ENCODE data around the gene PTH2. TPM values are rescaled to one million over a fixed set of nuclear protein-coding genes. Genes with fewer than 3 reads are reported as not detected.

Gene PTH2, protein sequence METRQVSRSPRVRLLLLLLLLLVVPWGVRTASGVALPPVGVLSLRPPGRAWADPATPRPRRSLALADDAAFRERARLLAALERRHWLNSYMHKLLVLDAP
- polyA plus RNA-seq, result not detected
- long read RNA-seq, donor 1, result 0 reads
- long read RNA-seq, donor 2, result 0 reads
- long read RNA-seq, donor 3, result 0 reads
- long read RNA-seq, donor 4, result 0 reads
- long read RNA-seq, donor 5, result 0 reads
- long read RNA-seq, donor 6, result 0 reads
- long read RNA-seq, donor 7, result 0 reads
- long read RNA-seq, donor 8, result 0 reads
- long read RNA-seq, donor 9, result 0 reads
- long read RNA-seq, donor 10, result 0 reads
- long read RNA-seq, donor 11, result 0 reads

DNA sequence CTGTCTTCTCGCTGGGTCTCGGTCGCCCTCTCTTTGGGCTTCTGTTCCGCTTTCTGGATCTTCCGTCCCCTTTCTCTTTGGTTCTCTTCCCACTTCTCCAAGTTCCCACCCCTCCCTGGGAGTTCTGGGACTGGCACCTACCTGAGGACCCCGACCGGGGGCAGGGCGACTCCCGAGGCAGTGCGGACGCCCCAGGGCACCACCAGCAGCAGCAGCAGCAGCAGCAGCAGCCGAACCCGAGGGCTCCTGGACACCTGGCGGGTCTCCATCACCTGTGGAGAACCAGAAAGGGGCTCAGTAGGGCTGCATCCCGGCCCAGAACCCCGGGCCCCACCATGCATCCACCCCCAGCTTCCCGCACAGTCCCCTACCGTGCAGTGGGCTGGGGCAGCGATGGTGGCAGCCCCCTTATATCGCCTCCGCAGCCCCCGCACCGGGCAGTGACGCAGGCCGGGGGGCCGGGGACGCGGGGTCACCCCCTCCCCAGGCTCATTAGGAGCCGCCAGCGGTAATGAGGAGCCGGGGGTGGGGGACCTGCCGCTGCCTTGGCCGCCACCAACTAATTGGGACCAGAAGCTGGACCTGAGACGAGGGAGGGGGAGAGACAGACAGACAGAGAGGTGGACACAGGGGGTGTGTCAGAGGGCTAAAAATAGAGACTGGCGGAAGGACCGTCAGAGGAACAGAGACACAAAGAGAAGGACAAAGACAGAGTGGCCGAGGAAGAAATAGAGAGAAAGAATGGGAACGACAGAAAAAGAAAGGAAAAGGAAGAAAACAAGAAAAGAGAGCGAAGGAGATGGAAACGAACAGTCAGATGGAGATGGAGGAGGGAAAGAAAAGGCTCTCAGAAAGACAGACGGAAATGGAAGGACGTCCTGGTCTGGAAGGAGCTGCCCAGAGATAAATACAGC lies at the start of gene PTH2:
TSS of gene PTH2 (minus strand) at position 371 of the 914 bp plus-strand sequence. CDS start at position 269, 102 bp downstream.
- Histone ChIP-seq H3K4me3 (ENCODE audit: low read length) (no peak within 1 kb of the TSS), H3K27ac (ENCODE audit: low read length) (no peak within 1 kb of the TSS), H3K4me1 (ENCODE audit: control insufficient read depth, insufficient read depth, low read length) (peaks cover 2% of the 10 kb centered on the region), H3K36me3 (ENCODE audit: control insufficient read depth, insufficient read depth, low read length) (no peaks in the 10 kb centered on the region), H3K9me3 (ENCODE audit: control insufficient read depth, low read depth, low read length) (peaks cover 13% of the 10 kb centered on the region), H3K27me3 (ENCODE audit: control insufficient read depth, insufficient read depth, low read length) (peaks cover 100% of the 10 kb centered on the region)
- 12% methylated on average over 8 of the region's 42 CpGs for WGBS (ENCODE audit: insufficient coverage, low lambda C conversion rate)
- DNase-seq, result no peak

DNA sequence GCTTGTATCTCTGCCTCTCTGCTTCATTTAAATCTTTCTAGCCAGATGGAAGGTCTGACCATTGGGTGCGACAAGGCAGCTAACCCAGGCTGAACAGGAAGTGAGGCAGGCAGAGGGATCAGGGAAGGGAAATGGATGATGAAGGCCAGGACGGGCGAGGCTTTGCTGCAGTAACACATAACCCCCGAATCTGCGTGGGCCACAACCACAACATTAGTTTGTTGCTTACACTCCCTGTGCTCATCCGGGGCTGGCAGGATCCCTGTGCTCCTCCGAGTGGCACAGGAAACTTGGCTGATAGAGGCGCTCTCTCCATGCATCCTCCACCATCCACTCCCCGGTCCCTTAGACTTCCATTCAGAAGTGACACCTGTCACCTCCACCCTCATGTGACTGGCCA lies 49.7 kb upstream of the PTH2 start:
- H3K4me1 ChIP-seq (ENCODE audit: control insufficient read depth, insufficient read depth, low read length), result peaks cover 14% of the 10 kb centered on the region
- DNase-seq, result no peak
- H3K27ac ChIP-seq (ENCODE audit: low read length), result no peak overlapping the region
- WGBS (ENCODE audit: insufficient coverage, low lambda C conversion rate), result 67% methylated on average over 1 of the region's 9 CpGs
- H3K36me3 ChIP-seq (ENCODE audit: control insufficient read depth, insufficient read depth, low read length), result peaks cover 17% of the 10 kb centered on the region
- H3K4me3 ChIP-seq (ENCODE audit: low read length), result no peak overlapping the region
- H3K27me3 ChIP-seq (ENCODE audit: control insufficient read depth, insufficient read depth, low read length), result no peaks in the 10 kb centered on the region
- no peaks in the 10 kb centered on the region for H3K9me3 ChIP-seq (ENCODE audit: control insufficient read depth, low read depth, low read length)

DNA sequence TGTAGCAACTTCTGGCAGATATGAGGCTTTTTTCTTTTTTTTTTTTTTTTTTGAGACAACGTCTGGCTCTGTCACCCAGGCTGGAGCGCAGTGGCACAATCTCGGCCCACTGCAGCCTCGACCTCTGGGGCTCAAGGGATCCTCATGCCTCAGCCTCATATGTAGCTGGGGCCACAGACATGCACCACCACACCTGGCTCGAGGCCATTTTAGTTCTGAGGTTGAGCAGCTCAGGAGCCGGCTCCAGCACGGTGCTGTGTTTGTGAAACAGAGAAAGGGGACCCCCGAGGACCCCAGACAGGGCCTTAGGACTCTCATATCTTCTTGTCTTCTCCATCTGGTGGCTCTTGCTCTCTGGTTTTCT lies 47.4 kb upstream of the PTH2 start:
- H3K4me1 ChIP-seq (ENCODE audit: control insufficient read depth, insufficient read depth, low read length), result peaks cover 14% of the 10 kb centered on the region
- H3K27ac ChIP-seq (ENCODE audit: low read length), result no peak overlapping the region
- no CpG with 5 or more reads among the region's 8 CpGs for WGBS (ENCODE audit: insufficient coverage, low lambda C conversion rate)

DNA sequence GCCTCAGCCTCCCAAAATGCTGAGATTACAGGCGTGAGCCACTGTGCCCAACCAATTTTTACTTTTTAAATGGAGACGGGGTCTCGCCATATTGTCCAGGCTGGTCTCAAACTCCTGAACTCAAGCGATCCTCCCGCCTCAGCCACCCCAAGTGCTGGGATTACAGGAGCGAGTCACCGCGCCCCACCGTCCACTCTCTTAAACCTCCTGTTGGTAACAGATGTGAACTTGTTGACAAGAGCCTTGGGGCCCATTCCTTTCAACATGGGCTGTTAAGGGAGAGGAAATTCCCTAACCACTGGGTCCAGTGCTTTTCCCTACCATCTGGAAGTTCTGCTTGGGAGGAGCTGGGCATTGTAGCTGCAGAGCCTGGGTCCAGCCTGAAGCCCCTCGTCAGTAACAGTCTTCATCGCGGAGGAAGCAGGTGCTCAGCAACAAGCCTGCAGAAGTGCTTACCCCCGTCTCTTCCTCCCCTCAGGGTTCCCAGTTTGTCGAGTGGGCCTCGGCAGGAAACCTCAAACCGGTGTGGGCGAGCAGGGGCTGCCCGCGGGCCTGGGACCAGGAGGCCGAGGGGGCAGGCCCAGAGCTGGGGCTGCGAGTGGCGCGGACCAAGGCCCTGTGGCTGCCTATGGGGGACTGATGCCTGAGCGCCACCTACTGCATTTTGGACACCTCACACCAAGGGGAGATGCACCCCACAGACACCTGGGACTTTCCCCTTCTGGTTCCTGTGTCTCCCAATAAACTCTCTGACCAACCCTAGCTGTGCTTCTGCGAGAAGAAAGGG lies 46.8 kb upstream of the PTH2 start:
- Histone ChIP-seq H3K4me1 (ENCODE audit: control insufficient read depth, insufficient read depth, low read length) (peaks cover 14% of the 10 kb centered on the region), H3K36me3 (ENCODE audit: control insufficient read depth, insufficient read depth, low read length) (peaks cover 37% of the 10 kb centered on the region), H3K27ac (ENCODE audit: low read length) (no peak overlapping the region), H3K27me3 (ENCODE audit: control insufficient read depth, insufficient read depth, low read length) (no peaks in the 10 kb centered on the region), H3K9me3 (ENCODE audit: control insufficient read depth, low read depth, low read length) (no peaks in the 10 kb centered on the region), H3K4me3 (ENCODE audit: low read length) (no peak overlapping the region)
- 83% methylated on average over 1 of the region's 25 CpGs for WGBS (ENCODE audit: insufficient coverage, low lambda C conversion rate)
- DNase-seq, result no peak

More for the DNA sequence above, 47.4 kb upstream of the PTH2 start:
- Histone ChIP-seq H3K9me3 (ENCODE audit: control insufficient read depth, low read depth, low read length) (no peaks in the 10 kb centered on the region), H3K27me3 (ENCODE audit: control insufficient read depth, insufficient read depth, low read length) (no peaks in the 10 kb centered on the region), H3K4me3 (ENCODE audit: low read length) (no peak overlapping the region), H3K36me3 (ENCODE audit: control insufficient read depth, insufficient read depth, low read length) (peaks cover 31% of the 10 kb centered on the region)
- DNase-seq, result no peak

DNA sequence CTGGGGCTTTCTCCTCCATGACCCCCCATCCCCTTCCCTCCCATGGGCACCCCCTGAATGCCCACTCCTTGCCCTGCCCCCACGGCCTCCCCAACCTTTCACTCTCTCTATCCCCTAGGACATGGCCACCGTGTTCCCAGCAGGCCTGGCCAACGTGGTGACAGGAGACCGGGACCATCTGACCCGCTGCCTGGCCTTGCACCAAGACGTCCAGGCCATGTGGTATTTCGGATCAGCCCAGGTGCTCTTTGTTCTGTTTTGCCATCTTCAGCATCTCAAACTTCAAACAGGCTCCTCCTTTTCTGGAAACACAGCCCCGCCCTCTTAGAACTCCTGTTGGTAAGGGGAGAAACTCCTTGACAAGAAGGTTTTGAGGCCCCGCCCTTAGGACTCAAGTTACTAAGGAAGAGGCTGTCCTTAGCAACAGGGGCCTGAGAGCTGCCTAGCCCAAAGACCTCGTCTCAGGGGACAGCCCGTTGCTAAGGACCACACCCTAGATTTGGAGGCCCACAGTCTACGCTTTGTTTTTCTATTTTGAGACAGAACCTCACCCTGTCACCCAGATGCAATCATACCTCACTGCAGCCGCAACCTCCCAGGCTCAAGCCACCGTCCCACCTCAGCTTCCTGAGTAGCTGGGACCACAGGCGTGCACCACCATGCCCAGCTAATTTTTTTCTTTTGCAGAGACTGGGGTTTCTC lies 45.7 kb upstream of the PTH2 start:
- H3K4me1 ChIP-seq (ENCODE audit: control insufficient read depth, insufficient read depth, low read length), result peaks cover 8% of the 10 kb centered on the region
- no peak overlapping the region for H3K4me3 ChIP-seq (ENCODE audit: low read length)
- peaks cover 48% of the 10 kb centered on the region for H3K36me3 ChIP-seq (ENCODE audit: control insufficient read depth, insufficient read depth, low read length)
- no peak overlapping the region for H3K27ac ChIP-seq (ENCODE audit: low read length)
- H3K27me3 ChIP-seq (ENCODE audit: control insufficient read depth, insufficient read depth, low read length), result no peaks in the 10 kb centered on the region
- no peaks in the 10 kb centered on the region for H3K9me3 ChIP-seq (ENCODE audit: control insufficient read depth, low read depth, low read length)
- no CpG with 5 or more reads among the region's 15 CpGs for WGBS (ENCODE audit: insufficient coverage, low lambda C conversion rate)
- DNase-seq, result peak in 1 of 2 donors; percentile 42

DNA sequence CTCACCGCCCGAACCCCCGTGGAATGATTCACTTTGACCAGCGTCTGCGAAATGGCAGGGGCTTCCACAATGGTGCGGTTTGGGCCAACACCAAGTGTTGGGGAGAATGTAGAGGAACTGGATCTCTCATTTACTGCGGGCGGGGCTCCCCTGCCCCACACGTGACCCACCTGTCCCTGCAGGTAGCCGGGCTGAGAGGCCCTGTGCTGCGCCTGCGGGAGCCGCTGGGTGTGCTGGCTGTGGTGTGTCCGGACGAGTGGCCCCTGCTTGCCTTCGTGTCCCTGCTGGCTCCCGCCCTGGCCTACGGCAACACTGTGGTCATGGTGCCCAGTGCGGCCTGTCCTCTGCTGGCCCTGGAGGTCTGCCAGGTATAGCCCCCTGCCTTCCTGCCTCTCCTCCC lies 45.0 kb upstream of the PTH2 start:
- Histone ChIP-seq H3K36me3 (ENCODE audit: control insufficient read depth, insufficient read depth, low read length) (peaks cover 50% of the 10 kb centered on the region), H3K27ac (ENCODE audit: low read length) (no peak overlapping the region), H3K9me3 (ENCODE audit: control insufficient read depth, low read depth, low read length) (no peaks in the 10 kb centered on the region), H3K27me3 (ENCODE audit: control insufficient read depth, insufficient read depth, low read length) (no peaks in the 10 kb centered on the region), H3K4me1 (ENCODE audit: control insufficient read depth, insufficient read depth, low read length) (peaks cover 3% of the 10 kb centered on the region), H3K4me3 (ENCODE audit: low read length) (no peak overlapping the region)
- DNase-seq, result no peak
- no CpG with 5 or more reads among the region's 19 CpGs for WGBS (ENCODE audit: insufficient coverage, low lambda C conversion rate)

DNA sequence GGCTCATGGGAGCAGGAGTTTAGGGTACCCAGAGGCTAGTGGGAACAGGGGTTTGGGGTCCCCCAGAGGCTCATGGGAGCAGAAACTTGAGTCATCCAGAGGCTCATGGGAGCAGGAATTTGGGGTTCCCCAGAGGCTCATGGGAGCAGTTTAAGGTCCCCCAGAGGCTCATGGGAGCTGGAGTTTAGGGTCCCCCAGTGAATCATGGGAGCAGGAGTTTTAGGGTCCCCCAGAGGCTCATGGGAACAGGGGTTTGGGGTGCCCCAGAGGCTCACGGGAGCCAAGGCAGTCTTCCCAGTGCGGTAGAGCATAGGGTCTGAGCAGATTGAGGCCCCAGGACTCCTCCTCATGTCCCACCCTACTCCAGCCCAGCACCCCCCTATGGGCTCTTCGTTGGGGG lies 42.1 kb upstream of the PTH2 start:
- Histone ChIP-seq H3K9me3 (ENCODE audit: control insufficient read depth, low read depth, low read length) (peaks cover 6% of the 10 kb centered on the region), H3K4me3 (ENCODE audit: low read length) (no peak overlapping the region), H3K27ac (ENCODE audit: low read length) (no peak overlapping the region), H3K36me3 (ENCODE audit: control insufficient read depth, insufficient read depth, low read length) (peaks cover 64% of the 10 kb centered on the region), H3K27me3 (ENCODE audit: control insufficient read depth, insufficient read depth, low read length) (no peaks in the 10 kb centered on the region), H3K4me1 (ENCODE audit: control insufficient read depth, insufficient read depth, low read length) (peaks cover 3% of the 10 kb centered on the region)
- DNase-seq, result no peak
- no CpG with 5 or more reads among the region's 3 CpGs for WGBS (ENCODE audit: insufficient coverage, low lambda C conversion rate)

DNA sequence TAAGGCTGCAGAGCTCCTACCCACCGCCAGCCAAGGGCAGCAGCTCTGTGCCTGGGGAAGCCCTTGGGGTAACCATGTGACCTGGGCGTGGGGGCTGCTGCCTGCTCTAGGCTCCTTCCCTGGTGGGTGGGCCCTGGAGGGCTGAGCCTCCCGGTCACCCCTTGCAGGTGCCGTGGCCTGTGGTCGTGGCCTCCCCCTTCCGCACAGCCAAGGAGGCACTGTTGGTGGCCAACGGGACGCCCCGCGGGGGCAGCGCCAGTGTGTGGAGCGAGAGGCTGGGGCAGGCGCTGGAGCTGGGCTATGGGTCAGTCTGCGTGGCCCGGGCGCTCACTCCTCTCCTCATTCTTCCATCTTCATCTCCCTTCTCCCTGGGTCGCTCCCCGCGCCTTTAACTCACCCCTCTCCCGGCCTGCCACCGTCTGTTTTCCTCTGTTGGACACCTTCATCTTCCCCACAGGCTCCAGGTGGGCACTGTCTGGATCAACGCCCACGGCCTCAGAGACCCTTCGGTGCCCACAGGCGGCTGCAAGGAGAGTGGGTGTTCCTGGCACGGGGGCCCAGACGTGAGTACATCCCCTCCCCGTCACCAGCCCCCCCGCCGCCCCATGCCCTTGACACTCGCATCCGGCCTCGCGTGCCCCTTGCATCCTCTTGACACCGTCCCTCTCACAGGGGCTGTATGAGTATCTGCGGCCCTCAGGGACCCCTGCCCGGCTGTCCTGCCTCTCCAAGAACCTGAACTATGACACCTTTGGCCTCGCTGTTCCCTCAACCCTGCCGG lies 40.9 kb upstream of the PTH2 start:
- DNase-seq, result no peak
- no peak overlapping the region for H3K27ac ChIP-seq (ENCODE audit: low read length)
- H3K4me1 ChIP-seq (ENCODE audit: control insufficient read depth, insufficient read depth, low read length), result peaks cover 3% of the 10 kb centered on the region
- peaks cover 6% of the 10 kb centered on the region for H3K9me3 ChIP-seq (ENCODE audit: control insufficient read depth, low read depth, low read length)
- H3K27me3 ChIP-seq (ENCODE audit: control insufficient read depth, insufficient read depth, low read length), result no peaks in the 10 kb centered on the region
- H3K36me3 ChIP-seq (ENCODE audit: control insufficient read depth, insufficient read depth, low read length), result peaks cover 67% of the 10 kb centered on the region
- no peak overlapping the region for H3K4me3 ChIP-seq (ENCODE audit: low read length)
- WGBS (ENCODE audit: insufficient coverage, low lambda C conversion rate), result no CpG with 5 or more reads among the region's 39 CpGs

DNA sequence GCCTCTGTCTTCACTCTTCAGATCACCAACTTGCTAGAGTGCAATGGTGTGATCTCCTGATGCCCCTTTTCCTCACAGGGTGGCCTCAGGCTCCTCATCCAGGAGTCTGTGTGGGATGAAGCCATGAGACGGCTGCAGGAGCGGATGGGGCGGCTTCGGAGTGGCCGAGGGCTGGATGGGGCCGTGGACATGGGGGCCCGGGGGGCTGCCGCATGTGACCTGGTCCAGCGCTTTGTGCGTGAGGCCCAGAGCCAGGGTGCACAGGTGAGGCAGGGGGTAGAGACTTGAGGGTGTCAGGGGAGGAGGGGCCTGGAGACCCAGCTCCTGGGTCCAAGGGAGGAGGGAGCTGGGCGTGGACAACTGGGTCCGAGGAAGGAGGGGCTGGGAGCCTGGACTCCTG lies 39.3 kb upstream of the PTH2 start:
- 92% methylated on average over 2 of the region's 12 CpGs for WGBS (ENCODE audit: insufficient coverage, low lambda C conversion rate)
- H3K27ac ChIP-seq (ENCODE audit: low read length), result no peak overlapping the region
- no peaks in the 10 kb centered on the region for H3K4me1 ChIP-seq (ENCODE audit: control insufficient read depth, insufficient read depth, low read length)
- H3K36me3 ChIP-seq (ENCODE audit: control insufficient read depth, insufficient read depth, low read length), result peaks cover 62% of the 10 kb centered on the region
- H3K27me3 ChIP-seq (ENCODE audit: control insufficient read depth, insufficient read depth, low read length), result no peaks in the 10 kb centered on the region
- peaks cover 6% of the 10 kb centered on the region for H3K9me3 ChIP-seq (ENCODE audit: control insufficient read depth, low read depth, low read length)
- no peak overlapping the region for H3K4me3 ChIP-seq (ENCODE audit: low read length)
- DNase-seq, result no peak
